ENCODE data around the gene MKLN1. TPM values are rescaled to one million over a fixed set of nuclear protein-coding genes. Genes with fewer than 3 reads are reported as not detected.
"Not testable (repeated sequence)": the region's sequence is repeated elsewhere in the genome, so short reads cannot be mapped to it uniquely, and the experiment has no call there.

MKLN1 gene
- total RNA-seq, 1 donor from 2014 or later: 73.4 TPM

DNA sequence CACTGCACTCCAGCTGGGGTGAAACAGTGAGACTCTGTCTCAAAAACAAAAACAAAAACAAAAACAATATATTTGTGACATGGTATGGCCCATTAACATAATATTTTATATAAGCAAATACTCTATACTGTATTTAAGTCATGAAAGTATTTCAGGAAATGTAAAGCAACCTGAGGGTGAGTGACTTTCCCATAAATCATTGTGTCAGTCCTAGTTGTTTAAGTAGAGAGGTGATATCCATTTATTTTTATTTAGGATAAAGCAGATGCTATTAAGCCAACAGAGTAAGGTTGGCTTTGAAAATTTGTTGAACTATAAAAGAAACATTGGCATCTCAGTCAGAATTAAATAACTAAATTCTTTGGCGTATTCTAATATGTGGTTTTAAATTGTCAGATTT is 60.5 kb downstream of the MKLN1 start:
- no peak for DNase-seq (ENCODE audit: low spot score)

DNA sequence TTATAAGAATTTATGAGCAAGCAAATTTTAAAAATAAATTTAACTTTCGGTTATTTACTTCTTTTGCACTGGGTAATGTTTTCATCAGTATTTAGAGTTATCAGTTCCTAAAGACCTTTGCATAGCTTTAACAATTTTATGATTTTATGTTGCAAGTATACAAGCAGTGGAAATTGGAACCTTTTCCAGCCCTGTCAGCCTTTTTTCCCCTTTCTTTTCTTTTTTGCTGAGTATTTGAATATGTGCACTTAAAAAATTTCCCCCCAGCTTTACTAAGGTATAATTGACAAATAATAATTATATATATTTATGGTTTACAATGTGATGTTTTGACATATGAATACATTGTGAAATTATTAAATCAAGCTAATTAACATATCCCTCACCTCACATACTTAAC is 62.6 kb downstream of the MKLN1 start:
- no peak for DNase-seq (ENCODE audit: low spot score)

DNA sequence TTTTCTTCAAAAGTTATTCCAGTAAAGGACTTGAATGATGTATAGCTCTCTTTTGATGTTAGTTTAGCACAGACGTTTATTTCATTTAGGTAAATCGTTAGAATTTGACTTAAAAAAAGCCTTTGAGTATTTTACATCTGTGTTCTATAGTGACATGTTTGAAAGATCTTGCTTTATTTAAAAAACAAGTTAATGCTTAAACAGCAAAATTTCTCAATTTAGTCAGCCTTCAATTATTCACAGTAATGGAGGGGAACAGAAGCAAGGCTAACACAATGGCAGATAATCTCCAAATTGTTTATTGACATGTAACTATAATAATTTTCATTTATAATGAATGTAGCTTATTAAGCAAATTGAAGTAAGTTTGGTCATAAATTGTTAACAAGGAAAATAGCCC is 63.5 kb downstream of the MKLN1 start:
- DNase-seq (ENCODE audit: low spot score): no peak

DNA sequence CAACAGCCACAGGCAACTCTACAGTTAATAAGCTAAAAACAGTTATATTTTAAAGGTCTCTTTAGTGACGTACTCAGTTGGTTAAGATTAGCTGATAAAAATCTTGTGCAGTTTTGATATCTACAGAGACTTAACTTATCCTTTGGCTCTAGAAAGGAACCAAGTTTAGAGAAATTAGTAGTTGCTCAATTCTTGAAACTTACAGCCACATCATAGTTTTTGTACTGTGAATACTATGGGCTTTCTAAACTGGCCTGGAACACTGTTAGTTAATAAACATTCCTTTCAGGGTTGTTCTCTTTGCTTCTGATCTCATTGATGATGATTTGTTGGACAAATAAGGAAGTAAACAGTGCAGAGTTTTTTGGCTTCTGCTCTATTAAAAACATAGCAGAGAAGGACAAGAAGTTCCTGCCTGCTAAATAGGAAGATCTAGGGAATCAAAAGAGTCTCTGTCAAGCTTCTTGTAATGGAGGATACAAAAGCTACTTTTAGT is 73.1 kb downstream of the MKLN1 start:
- DNase-seq (ENCODE audit: low spot score): no peak

DNA sequence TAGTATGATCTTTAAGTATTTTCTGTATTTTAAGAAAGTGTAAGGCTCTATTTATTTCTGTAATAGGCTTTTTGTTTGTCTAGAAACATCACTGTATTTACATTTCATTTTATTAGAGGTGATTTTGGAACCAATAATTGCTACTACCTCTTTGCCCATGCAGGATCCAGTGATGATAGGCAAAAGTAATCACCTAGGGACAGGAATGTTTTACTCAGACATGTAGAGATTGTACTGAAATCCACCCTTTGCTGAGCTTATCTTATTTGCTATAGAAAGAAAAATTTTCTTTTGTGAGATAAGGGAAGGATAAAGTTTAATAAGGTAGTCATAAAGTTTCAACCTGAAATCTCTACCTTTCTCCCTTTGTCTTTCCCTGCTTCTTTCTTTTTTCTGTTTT is 73.5 kb downstream of the MKLN1 start:
- DNase-seq (ENCODE audit: low spot score): no peak

DNA sequence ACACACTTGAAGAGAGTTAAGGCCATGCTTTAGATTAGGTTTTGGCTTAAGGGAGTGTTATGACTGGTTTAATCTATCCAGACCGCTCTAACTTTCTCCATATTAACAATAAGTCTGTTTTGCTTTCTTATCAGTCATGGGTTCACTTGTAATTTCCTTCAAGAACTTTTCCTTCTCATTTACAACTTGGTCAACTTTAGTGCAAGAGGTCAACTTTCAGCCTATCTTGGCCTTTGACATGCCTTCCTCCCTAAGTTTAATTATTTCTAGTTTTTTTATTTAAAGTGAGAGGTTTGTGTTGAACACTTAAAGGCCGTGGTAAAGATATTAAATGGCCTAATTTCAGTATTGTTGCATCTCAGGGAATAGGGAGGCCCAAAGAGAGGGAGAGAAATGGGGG is 75.6 kb downstream of the MKLN1 start:
- no peak for DNase-seq (ENCODE audit: low spot score)

DNA sequence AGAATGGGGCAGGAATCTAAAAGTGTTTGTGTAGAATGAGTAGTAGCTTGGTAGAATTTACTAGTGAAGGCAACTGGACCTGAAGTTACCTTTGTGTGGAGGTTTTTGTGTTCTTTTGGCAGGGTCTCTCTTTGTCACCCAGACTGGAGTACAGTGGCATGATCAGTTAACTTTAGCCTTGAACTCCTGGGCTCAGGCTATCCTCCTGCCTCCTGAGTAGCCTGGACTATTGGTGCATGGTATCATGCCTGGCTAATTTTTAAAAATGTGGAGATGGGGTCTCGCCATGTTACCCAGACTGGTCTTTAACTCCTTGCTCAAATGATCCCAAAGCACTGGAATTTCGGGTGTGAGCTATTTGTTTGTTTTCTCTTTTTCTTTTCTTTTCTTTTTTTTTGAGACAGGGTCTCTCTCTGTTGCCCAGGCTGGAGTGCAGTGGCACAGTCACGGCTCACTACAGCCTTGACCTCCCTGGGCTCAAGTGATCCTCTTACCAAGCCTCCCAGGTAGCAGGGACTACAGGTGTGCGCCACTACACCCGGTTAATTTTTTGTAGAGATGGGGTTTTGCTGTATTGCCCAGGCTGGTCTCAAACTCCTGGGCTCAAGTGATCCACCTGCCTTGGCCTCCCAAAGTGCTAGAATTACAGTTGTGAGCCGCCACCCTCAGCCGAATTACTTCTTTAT is 76.7 kb downstream of the MKLN1 start:
- no peak for DNase-seq (ENCODE audit: low spot score)

DNA sequence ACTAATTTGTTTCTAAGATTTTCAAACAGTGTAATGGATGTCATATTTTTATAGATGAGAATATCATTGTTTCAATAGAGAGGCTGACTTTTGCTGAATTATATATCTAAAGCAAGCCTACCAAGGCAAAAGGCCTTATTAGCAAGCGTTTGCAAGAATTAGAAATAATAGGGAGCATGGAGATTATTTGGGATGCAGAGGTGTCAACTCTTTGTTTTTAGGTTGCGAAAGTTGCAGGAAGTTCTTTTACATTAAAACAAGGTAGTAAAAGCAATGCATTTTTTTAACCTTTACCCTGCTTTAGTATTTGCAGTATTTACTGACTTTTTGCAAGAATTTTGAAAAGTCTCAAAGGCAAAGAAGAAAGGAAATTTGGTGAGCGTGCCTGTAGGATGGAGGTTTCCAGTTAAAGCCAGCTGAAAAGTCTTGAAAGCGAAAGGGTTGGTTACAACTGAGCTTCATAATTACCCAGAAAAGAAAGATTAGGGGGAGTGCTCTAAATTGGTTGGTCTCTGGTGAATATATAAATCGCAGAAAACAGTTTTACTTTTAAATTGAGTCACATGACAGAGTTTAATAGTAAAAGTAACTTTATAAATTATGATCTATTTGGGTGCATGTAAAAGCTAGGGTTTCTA is 81.6 kb downstream of the MKLN1 start:
- no peak for DNase-seq (ENCODE audit: low spot score)

DNA sequence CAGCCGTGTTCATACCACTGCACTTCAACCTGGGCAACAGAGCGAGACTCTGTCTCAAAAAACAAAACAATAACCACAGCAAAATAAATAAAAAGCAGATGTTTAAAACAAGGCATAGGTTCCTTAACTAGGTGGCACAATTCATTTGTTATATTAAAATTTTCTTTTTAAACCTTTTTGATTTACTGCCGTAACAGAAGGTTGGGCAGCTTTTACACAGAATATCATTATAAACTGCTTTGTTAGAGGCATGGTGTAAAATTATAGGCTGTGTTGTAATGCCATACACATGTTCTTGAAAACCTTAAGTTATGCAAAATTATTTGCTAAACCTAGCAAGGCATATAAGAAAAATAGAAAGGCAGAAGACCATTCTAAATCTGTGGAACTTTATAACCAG is 84.4 kb downstream of the MKLN1 start:
- DNase-seq (ENCODE audit: low spot score): no peak

DNA sequence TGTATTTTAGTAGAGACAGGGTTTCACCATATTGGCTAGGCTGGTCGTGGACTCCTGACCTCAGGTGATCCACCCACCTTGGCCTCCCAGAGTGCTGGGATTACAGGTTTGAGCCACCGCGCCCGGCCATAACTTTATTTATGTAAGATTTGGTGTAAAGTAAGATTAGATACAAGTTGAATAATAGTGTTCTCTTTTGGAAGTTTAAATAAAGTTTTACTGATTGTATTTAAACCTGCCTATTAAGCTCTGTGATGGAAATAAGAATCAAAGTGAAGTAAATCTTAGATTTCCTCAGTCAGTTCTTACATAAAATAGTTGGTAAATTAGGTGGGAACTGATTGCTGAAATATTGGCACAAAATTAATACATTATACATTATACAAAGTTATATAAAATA is 86.0 kb downstream of the MKLN1 start:
- DNase-seq (ENCODE audit: low spot score): no peak

DNA sequence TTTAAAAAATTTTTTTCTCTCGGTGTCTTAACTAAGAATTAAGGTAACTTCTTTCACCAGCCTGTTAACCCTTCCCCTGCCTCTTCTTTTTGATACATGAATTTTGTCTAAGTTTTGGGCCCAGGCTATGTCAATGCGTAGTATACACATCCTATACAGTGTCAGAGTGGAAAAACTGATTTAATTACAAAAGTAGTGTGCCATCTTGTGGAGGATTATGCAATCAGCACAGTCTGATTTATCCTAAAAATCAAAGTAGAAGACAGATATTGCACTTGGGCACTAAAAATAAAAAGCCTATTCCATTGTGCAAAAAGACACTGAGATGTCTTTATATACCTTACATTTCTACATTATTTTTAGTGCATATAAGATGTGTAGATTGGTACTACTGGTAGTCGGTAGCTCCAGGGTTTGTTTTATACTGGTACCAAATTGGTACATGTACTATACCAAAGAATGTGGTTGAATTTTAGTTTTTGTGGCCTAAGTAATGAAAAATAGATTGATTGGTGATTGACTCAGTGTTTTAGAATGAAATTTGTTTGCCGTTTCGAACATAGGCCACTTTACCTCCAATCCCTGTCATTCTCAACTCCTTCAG is 96.6 kb downstream of the MKLN1 start:
- no peak for DNase-seq (ENCODE audit: low spot score)

DNA sequence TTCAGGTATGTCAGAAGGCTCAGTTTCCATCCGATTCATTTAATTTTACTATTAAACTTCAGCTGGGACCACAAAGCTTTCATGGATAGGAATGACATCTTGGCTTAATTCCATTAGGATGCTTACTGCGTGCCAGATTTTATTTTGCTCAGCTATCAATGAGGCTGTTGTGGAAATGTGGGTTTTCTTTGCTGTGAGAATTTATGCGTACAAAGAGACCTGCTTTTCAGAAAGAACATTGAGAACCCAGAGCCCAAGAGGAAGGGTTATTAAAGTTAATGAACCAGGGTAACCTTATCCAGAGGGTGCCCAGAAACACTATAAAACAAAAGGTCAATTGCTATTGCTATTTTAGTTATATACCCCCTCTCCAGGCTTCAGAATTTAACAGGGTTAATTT is 98.3 kb downstream of the MKLN1 start:
- DNase-seq (ENCODE audit: low spot score): no peak

DNA sequence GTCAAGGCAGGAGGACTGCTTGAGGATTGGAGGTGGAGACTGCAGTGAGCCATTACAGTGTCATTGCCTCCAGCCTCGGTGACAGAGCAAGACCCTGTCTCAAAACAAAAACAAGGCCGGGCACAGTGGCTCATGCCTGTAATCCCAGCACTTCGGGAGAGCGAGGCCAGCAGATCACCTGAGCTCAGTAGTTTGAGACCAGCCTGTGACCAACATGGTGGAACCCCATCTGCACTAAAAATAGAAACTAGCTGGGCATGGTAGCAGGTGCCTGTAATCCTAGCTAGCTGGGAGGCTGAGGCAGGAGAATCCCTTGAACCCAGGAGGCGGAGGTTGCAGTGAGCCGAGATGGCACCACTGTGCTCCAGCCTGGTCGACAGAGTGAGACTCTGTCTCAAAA is 103.2 kb downstream of the MKLN1 start:
- DNase-seq (ENCODE audit: low spot score): not testable (repeated sequence)

DNA sequence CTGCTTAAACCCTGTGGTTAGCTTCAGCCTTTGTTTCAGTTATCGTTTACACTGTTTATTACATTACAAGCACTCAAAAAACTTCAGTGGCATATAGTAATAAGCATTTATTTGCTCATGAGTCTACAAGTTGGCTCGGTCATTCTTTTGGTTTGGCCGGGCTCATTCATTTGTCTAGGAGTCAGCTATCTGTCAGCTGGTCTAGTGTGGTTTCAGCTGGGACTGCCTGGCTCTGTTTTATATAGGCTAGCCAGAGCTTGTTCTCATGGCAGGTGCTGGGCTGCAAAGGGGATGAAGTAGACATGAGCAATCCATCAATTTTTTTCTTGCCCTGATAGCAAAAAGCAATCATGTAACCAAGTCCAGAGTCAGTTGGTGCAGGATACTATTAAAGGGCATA is 103.6 kb downstream of the MKLN1 start:
- DNase-seq (ENCODE audit: low spot score): no peak

DNA sequence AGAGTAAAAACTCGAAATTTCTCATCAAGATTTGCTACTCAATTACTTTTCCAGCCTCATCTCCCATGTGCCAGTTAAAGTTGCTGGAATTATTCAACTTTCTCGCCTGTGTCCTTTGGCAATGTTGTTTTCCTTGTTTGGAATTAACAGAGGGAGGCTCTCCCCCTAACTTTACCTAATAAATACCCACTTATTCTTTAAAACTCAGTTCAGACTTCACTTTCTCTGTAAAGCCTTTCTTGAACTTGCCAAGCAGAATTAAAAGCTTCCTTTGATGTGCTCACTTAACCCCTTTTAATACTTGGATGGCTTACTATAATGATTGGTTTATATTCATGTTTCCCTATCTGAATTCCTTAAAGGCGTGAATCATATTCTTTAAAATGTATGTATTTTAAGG is 104.1 kb downstream of the MKLN1 start:
- DNase-seq (ENCODE audit: low spot score): no peak

DNA sequence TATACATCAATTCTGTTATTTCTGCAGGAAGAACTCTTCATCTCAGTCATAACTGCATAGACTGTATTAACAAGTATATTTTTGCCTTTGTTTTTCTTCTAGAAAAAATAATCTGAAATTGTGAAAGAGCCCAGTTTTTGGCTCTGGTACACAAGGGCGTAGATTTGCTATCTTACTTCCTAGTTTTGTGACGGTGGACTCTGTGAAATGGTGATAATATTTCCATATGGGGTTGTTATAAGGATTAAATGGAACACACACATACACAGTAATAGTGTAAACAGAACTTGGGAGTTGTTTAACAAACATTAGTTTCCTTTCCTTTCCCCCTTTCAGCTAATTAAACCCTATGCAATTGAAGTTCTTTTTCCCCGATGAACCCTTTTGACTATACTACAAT is 108.7 kb downstream of the MKLN1 start:
- DNase-seq (ENCODE audit: low spot score): no peak

DNA sequence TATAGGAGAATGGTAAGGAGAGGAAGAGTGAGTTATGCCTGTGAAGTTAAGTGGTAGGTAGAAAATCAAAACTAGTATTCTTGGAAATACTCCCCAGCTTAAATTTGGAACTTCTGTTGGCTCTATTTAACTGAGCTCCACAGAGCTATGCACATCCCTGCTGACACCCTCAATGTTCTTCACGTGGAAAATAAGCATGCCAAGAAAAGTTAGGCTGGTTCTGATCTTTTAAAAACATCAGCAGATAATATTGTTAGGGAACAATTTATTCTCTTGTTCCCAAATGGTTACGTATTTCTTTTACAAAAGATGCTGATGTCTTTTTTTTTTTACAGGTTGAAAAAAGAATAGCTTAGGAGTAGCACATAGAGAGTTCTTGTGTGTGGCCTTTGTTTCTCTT is 111.3 kb downstream of the MKLN1 start:
- DNase-seq (ENCODE audit: low spot score): no peak

DNA sequence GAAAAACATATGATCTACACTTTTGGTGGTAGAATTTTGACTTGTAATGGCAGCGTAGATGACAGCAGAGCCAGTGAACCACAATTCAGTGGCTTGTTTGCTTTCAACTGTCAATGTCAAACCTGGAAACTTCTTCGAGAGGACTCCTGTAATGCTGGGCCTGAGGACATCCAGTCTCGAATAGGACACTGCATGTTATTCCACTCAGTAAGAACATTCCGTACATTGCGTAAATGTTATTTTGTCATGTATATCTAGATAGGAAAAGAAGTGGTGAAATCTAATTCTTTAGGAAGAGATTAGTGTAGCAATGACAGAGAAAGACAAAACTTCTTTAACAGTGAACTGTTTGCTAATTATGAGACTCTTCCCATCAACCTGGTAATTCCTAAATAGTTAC is 115.8 kb downstream of the MKLN1 start:
- no peak for DNase-seq (ENCODE audit: low spot score)

DNA sequence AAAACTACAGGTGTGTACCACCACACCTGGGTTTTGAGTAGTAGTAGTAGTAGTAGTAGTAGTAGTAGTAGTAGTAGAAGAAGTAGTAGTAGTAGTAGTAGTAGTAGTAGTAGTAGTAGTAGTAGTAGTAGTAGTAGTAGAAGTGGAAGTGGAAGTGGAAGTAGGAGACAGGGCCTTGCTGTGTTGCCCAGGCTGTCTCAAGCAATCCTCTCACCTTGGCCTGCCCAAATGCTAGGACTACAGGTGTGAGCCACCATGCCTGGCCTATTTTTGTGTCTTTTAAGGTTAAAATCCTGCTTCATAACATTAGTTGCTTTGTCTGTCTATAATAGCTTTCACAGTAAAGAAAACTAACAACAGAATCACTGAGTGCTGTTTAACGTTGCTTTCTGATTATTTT is 117.0 kb downstream of the MKLN1 start:
- no peak for DNase-seq (ENCODE audit: low spot score)

DNA sequence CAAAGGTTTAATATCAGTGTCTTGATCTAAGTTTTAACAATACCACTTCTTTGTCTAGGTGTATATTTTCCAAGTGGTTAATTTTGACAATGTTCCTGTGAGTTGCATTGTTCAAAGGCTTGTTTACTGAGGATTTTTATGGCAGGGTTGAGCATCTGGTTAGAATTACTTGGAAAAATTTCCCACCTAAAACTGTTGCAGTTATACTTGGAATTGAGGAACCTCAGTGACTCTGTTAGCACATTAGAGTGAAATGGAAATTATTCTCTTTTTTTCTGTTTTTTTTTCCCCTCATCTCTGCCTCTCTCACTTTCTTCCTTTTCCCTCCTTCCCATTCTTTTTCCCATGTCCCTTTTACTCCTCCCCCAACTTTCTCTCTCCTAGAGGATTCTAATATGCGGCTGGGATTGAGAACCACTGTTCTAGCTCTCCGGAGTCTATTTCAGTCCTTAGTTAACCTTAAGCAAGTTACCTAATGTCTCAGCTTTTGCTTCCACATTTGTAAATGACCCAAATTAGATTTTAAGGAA is 121.8 kb downstream of the MKLN1 start:
- no peak for DNase-seq (ENCODE audit: low spot score)

DNA sequence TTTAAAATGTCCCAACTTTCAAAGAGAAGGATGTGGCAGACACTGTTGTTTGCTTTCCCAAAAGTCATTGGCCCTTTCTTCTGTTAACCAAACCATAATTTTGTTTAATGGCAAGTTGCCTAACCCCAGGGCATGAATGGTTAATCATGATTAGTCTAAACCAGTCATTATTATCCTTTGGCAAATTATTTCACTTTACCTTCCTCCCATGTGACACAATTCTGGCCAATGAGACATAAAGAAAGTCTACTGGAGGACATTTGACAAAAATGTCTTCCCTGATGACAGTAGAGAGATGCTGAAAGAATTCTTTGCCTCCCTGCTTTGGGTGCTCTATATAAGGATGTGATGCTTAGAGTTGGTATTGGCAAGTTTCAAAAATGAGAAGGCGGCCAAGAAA is 126.8 kb downstream of the MKLN1 start:
- DNase-seq (ENCODE audit: low spot score): no peak

DNA sequence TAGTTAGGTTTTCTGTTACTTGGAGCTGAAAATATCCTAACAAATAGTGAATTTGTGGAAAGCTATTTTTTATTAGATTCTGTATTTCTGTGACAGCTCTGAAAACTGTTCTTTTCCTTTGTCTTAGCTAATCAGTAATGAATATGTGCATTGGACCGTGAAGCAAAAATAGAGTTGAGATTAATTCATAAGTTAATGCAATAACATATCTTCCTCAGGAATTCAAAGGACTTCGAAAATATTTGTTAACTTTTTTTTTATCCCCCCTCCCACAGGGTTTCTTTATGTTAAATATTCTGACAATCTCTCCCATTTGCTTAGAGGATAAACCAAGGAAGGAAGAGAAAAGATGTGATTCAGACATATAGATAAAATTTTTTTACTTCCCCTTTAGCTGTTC is 127.3 kb downstream of the MKLN1 start:
- DNase-seq (ENCODE audit: low spot score): no peak

DNA sequence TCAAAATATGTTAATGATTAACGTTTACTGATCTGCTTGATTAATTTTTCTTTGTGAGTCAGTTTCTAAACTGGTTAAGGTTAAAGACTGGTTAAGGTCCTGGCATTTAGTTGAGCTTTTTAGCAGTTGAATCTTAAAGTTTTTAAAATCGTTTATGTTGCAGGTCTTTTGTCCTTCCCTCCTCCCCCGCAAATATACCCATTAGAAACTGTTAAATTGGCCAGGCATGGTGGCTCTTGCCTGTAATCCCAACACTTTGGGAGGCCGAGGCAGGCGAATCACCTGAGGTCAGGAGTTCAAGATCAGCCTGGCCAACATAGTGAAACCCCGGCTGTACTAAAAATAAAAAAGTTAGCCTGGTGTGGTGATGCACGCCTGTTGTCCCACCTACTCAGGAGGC is 127.9 kb downstream of the MKLN1 start:
- no peak for DNase-seq (ENCODE audit: low spot score)

Data from mesenteric fat pad (tissue), 1 donor.